GM18873 (cell line): ENCODE results near the gene RPP21.

Source experiments
- ATAC-seq: cut with Tn5 transposase; IDR thresholded peaks from one replicate; pipeline ENCODE4 v1.9.1; 2021; ENCODE audit warnings: mild to moderate bottlenecking, moderate library complexity, moderate number of reproducible peaks; ENCODE audit not compliant: unreplicated experiment, low FRiP score

RPP21 gene

DNA sequence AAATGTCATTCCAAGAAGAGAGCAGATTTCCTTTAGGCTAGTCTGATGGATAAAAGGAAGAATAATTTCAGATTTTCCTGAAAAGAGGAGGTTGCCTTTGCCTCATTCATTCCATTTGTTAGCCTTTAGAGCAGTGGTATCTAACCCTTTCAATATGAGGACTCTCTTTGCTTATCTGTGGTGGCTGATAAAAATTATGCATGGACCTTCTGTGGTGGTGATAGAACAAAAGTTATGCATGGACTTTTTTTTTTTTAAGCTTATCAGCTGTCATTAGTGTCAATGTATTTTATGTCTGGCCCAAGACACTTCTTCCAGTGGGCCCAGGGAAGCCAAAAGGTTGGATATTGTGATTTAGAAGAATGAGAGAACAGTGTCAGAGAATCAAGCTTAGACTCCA is 16.6 kb upstream of the RPP21 start:
- no peak for ATAC-seq

DNA sequence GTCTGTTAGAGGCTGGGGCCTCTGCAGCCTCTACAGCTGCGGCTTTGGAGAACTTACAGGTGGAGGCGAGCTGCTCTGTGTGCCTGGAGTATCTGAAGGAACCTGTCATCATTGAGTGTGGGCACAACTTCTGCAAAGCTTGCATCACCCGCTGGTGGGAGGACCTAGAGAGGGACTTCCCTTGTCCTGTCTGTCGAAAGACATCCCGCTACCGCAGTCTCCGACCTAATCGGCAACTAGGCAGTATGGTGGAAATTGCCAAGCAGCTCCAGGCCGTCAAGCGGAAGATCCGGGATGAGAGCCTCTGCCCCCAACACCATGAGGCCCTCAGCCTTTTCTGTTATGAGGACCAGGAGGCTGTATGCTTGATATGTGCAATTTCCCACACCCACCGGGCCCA is 15.6 kb upstream of the RPP21 start:
- ATAC-seq, result no peak

DNA sequence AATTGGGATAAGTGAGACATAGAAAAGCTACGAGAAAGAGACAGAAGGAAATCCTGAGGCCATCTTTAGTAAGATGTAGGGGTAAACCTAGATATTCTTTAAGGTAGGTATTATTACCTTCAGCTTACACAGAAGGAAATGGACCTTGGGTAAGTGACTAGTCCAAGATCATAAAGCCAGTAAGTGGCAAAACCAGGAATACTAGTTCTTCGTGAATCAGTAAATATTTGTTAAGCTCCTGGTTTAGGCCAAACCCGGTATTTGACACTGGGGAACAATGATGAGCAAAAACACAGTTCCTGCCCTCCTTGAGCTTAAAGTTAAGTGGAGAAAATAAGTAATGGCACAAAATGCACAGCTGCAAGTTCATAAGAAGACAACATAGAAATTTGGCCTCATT is 13.0 kb upstream of the RPP21 start:
- ATAC-seq, result no peak

DNA sequence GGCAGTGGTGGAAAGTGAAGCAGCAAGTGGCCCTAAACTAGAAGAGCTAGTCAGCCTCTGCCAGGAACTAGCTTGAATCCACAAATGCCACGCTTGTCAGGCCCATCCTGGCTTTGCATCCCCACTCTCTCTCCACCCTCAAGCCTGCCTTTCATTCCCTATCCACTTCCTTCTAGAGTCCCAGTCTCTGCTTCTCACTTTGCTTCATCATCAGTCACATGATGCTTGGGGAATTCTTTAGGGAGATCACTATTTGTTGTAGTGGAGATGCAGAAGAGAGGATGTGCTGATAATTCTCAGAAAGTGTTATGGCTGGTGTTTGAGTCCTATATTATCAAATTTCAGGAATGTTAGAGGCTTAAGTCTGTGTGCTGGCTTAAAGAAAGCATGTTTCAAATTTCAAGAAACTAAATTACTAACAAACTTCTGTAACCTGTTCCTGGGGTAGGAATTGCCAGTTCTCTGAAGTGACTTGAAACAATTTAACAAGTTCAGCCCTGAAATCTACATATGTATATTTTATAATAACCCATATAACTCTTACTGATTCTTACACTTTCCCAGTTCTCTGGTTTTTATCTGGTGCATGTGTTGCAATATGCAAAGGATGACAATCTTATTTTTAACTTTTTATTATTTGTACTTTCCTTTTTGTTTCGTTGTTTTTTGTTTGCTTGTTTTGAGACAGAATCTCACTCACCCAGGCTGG is 10.7 kb upstream of the RPP21 start:
- no peak for ATAC-seq

DNA sequence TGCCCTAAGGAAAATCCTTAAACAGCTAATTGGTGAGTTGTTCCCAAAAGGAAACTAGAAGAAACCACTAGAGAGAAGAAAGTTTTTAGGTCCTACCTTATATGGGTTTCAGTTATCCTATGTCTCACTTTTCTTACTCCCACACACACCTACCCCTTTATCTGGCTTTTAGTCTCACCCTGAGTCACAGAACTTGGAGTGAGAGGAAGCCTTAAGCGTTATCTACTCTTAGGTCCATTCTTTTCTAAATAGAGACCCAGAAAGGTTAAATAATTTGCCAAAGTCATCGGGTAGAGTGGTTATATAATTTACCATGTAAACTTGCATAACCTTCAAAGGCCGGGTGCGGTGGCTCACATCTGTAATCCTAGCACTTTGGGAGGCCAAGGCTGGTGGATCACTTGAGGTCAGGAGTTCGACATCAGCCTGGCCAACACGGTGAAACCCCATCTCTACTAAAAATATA is 4.3 kb upstream of the RPP21 start:
- no peak for ATAC-seq

DNA sequence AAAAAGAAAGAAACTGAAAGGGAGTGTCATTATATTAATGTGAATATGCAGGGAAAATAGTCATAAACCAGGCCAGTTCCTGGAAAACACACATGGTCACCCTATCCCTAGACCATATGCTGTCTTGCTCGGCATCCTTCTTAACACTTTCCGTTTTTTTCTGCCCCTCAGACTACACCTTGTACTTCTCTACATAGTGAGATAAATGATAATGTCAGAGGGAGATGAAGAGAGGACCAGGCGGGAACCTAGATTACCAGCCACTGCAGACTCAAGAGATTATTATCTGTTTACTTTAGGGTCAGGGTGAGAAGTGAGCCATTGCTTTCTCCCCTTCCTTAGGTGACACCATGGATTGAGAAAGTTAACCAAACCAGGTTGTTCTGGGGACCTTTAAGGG is 3.7 kb upstream of the RPP21 start:
- no peak for ATAC-seq

DNA sequence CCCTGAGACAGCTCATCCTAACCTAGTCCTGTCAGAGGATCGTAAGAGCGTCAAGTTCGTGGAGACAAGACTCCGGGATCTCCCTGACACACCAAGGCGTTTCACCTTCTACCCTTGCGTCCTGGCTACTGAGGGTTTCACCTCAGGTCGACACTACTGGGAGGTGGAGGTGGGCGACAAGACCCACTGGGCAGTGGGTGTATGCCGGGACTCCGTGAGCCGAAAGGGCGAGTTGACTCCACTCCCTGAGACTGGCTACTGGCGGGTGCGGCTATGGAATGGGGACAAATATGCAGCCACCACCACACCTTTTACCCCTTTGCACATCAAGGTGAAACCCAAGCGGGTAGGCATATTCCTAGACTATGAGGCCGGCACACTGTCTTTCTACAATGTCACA is 3.2 kb upstream of the RPP21 start:
- no peak for ATAC-seq

DNA sequence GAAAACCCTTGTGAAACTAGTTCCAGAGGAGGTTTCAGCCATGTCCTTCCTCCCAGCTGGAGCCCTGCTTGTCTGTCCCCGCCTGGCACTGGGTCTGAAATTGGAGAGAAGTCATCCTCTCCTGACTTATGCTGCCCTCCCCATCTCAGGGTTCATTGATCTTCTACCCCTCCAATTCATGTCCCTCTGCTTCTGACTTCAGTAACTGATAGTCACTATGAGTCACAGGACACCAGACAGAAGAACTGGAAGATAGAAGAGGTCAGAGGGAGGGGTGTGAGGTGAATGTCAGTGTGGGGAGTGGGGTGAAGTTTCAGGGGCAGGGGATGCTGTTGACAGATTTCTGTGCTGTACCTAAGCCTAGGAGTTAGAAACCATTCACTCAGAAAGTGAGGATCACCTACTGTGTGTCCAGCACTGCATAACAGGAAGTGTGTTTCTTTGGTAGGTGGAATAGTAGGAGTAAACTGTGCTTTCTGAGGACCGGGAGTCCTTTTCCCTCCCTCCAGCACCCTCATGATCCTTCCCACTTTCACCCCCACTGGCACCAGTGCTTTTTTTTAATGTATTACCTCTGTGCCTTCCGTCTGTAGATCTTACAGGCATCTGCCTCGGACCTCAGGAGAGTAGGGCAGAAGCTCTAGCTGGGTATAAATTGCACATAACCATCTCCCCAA is 627 bp upstream of the RPP21 start:
- ATAC-seq, result no peak

DNA sequence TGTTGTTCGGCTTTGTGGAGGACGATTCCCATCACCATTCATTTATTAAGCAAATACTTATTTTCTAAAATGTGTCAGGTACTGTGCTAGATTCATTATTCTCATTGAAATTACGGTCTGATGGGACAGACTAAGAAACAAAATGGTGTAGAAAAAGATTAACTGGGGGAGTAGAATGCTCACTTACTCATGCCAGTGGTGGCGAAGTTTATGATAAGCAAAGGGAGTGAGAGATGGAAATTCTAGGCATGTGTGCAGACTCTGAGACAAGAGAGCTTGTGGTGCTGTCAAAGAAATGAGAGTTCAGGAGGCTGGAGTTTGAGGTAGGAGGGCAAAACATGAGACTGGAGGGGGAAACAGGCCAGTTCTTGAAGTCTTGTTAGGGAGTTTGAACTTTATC is 896 bp downstream of the RPP21 start:
- ATAC-seq, result no peak

DNA sequence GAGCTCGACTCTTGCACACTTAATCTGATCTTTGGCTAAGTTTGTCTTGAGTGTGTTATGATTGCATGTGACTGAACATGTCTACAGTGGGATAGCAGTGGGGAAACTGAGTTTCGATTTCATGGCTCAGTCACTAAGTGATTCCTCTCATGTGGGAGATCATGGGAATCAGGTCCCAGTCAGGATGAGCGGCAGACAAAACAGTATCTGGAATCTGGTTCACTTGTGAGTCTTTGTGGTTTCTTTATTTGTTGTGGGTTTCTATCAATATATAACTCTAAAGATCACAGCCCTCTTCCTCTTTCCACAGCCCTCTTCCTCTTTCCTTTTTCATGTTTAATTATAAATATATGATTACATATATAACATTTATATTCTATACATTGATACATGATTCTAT is 4.0 kb downstream of the RPP21 start:
- ATAC-seq, result no peak

DNA sequence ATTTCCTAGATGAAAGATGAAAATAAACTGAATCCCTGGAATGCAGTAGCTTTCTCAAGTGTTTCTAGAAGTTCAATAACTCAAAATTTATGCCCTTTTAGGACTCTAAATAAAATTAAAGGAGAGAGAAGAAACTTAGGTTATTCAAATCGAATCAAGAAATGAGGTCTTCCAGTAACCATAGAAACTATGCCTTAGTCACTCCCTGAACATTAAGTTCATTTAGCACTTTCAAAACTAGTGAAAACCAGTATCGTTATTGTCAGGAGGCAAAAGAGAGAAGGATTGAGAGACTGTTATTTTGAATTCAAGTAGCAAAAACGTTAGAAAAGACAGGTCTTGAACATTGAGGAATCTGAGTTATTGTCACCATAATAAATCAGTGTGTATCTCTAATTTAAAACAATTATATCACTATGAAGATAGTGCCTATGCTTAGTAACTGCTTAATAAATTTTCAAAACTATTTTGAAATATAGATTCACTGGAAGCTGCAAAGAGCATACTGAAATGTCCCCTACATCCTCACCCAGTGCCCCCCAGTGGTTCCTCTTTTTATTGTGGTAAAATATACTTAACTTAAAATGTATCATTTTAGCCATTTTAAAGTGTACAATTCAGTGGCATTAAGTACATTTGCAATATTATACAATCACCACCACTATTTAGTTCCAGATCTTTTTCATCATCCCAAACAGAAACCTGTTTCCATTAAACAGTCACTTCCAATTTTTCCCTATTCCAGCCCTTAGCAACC is 4.6 kb downstream of the RPP21 start:
- ATAC-seq, result no peak

DNA sequence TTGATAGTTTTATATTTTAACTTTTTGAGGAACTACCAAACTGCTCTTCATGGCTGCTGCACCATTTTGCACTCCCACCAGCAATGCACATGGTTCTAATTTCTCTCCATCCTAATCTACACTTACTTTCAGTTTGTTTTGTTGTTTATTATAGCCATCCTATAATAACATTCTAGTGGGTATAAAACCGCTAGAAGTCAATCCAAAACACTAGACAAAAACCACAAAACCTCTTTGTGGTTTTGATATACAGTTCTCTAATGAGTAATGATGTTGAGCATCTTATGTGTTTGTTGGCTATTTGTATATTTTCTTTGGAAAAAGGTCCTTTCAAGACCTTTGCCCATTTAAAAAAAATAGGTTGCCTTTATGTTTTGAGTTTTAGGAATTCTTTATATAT is 5.6 kb downstream of the RPP21 start:
- ATAC-seq, result no peak

DNA sequence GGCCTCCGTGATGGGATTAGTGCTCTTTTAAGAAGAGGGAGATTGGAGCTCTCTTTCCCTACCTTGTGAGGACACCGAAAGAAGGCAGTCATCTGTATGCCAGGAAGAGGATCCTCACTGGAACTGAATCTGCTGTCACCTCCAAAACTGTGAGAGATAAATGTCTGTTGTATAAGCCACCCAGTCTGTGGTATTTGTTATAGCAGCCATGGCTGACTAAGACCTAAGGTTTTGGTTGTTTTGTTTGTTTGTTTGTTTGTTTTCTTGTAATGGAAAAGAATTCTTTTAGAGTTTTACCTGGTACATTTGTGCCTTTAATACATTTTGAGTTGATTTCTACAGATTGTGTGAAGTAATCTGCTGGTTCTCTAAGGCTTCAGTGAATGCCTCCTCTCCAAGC is 7.6 kb downstream of the RPP21 start:
- ATAC-seq, result no peak

DNA sequence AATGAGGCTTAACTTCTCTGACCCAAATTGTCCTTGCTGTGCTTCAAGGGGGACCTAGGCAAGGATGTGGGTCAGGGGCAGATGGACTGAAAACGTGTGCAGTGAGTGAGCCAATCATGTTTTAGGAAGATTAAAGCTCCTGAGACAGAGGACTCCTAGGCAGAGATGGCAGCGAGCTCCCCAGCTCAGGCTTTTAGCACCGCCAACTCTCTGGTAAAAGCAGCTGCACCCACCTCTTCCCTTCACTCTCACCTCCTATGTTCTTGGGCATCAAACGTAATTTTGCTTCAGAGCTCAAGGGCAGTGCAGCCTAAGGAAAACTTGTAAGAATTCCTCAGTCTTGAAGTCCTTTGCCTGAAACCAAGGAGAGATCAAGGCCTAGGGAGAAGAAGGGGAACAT is 10.3 kb downstream of the RPP21 start:
- no peak for ATAC-seq

DNA sequence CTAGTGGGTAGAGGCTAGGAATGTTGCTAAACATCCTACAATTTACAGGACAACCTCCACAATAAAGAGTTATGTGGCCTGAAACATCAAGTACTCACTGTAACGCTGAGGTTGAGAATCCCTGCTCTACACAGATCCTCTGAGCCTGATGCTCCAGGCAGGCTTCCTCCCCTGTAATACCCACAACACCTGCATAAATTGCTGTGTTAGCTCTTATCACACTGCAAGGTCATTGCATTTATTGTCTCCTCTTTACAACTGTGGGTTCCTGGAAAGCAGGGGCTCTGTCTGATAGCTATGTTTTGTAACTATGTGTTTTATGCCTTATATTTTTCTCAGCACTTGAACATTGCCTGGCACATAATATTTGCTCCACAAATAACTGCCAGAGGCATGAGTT is 11.6 kb downstream of the RPP21 start:
- ATAC-seq, result no peak

DNA sequence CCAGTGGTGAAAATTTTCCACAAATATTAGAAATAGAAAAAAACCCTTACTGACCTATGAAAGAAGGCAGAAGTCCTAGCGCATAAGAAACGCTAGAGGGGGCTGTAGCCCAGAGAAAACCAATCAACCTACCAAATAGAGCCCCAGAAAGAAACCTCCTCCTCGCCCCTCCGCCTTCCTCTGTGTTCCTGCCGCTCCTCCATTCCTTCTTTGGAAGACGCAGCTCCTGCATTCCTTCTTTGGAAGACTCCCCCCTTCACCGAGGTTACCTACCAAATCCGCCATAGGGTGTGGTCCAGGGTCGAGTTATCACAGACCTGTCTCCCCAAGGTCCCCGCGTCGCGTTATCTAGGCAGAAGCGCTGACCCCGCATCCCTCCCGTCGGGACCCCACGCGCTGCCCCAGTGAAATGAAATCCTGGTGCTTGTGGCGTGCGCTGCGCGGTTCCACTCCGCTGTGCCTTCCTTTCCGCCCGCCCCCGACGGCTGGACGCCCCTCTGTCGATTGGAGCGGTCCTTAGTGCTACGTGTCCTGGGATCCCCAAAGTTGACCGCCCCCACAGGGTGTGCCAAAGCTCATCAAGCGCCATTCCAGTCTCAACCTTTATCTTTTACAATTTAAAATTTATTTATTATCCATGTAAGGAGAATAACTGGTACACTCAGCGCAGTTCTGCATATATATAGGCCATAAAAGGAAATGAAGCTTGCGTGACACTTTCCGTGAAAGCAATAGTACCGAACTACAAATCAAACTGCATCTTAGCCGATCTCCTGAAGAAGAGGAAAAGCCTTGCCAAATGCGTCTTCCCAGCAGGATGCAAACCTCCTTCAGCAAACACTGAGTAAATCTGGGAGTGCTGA is 13.0 kb downstream of the RPP21 start:
- ATAC-seq, result no peak

DNA sequence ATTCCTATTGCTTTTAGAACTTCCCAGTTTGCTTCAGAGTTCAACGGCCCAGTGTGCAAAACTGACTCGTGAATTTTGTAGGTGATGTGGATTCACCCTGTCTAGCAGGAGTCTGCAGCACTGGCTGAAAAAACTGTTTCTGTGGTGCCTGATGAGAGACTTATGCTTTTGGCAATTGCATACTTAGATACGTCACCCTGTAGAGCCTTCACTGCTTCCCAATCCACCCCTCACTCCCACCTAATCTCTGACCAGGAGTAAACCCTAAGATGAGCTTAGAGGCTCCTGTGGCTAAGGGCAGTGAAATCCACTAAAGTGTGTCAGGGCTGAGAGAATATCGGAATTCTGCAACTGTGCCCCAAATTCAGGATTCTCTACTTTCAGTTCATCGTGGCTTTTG is 14.3 kb downstream of the RPP21 start:
- no peak for ATAC-seq

DNA sequence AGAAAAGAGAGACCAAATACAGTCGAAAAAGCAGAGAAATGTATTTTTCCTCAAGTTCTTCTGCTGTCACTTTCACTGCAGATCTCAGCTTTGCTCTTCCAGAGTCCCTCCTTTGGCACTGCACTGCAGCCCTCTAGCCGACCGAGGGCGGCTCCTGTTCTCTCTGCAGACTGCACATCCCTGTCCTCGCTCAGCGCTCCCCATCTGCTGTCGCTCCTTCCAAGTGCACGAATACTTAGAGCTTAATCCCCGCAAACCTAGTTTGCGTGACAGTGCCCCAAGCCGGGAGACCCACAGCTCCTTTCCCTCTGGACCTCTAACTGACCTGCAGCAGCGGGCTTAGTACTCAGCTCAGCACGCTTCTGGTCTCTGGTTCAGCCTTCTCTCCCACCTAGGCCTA is 15.2 kb downstream of the RPP21 start:
- no peak for ATAC-seq

DNA sequence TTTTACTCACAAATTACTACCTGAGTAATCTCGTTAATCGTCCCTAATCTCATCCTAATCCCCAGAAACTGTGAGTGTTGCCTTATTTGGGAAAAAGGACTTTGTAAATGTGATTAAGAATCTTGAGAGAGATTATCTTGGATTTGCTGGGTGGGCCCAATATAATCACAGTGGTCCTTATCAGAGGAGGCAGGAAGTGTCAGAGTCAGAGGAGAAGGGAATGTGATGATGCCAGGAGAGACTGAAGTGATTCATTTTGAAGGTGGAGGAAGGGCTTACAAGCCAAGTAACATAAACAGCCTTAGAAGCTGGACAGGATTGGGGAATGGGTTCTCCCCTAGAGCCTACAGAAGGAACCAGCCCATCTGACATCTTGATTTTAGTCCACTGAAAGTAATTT is 16.7 kb downstream of the RPP21 start:
- ATAC-seq, result no peak

DNA sequence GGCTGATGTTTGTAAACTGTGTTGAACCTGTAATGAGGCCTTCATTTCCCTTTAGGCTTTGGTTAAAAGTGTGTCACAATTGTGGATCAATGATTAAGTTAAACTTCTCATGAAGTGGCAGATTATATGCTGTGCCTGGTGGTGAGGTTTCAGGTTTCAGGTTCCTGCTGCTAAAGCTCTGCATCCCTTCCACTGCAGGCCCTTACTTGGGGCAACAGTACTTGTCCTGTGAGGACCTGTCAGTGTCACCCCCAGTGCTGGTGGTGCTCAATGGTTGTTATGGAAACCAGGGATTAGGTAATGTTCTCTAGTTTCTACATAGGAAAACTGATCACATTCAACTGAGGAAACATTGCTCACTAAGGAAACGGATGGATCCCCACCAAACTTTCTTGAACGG is 18.5 kb downstream of the RPP21 start:
- ATAC-seq, result no peak

DNA sequence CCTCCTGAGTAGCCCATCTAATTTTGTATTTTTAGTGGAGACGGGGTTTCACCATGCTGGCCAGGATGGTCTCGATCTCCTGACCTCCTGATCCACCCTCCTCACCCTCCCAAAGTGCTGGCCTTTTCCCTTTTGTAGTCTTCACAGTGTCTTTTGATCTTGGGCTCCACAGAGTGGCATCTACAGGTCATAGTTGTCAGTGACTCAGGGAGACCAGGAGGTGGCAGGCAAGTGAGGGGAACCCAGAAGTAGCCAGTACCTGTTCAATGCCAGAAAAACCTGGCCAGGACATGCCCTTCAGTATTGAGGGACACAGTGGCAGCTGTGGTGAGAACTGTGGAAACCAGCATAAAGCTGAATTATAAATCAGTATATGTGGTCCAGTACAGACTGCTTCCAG is 19.6 kb downstream of the RPP21 start:
- ATAC-seq, result no peak
